Measurements from ENCODE around the gene GABRB1. TPM values are rescaled to one million over a fixed set of nuclear protein-coding genes. Genes with fewer than 3 reads are reported as not detected.

Gene GABRB1
- total and polyA plus RNA-seq, 2 donors (not counting 1 experiment from before 2014, with no cell fraction given): not detected

GRCh38 chr4:47270201-47270888 is 239.0 kb downstream of the GABRB1 start:
- H2AFZ ChIP-seq (ENCODE audit: insufficient read depth, low read depth, low read length, poor library complexity, severe bottlenecking): no peak overlapping the region
- H3K27ac ChIP-seq (ENCODE audit: low read length in 2 of 2): no peak overlapping the region
- no peak for ATAC-seq (ENCODE audit: low read depth)
- no peaks in the 10 kb centered on the region for H3K9me3 ChIP-seq (ENCODE audit: control extremely low read depth in 1 of 3, control insufficient read depth in 2 of 3, insufficient read depth in 1 of 3, low read length in 2 of 3)
- no peaks in the 10 kb centered on the region for H3K79me2 ChIP-seq (ENCODE audit: control insufficient read depth, insufficient read depth, low read length)
- no peaks in the 10 kb centered on the region for H3K4me1 ChIP-seq (ENCODE audit: control insufficient read depth in 2 of 2, insufficient read depth in 2 of 2, low read length in 2 of 2)
- DNase-seq: no peak
- H3K27me3 ChIP-seq (replicated peaks in 1 of 4; ENCODE audit: control extremely low read depth in 1 of 4, control insufficient read depth in 3 of 4, insufficient read depth in 4 of 4, low read length in 3 of 4): no peaks in the 10 kb centered on the region
- Mint-ChIP-seq H3K9me3 (ENCODE audit: insufficient read depth) (no peaks in the 10 kb centered on the region), H3K27me3 (no peaks in the 10 kb centered on the region), H3K4me1 (no peaks in the 10 kb centered on the region), H3K27ac (no peak overlapping the region), H3K4me3 (no peak overlapping the region)
- no peaks in the 10 kb centered on the region for H4K20me1 ChIP-seq (ENCODE audit: control insufficient read depth, insufficient read depth, low read length, poor library complexity, severe bottlenecking)
- no peak for TF ChIP-seq EZH2 (IDR thresholded peaks at IDR 0.05; ENCODE audit: borderline replicate concordance, insufficient read depth, low read depth, low read length, poor library complexity, severe bottlenecking)
- TF ChIP-seq, protein P1, sequence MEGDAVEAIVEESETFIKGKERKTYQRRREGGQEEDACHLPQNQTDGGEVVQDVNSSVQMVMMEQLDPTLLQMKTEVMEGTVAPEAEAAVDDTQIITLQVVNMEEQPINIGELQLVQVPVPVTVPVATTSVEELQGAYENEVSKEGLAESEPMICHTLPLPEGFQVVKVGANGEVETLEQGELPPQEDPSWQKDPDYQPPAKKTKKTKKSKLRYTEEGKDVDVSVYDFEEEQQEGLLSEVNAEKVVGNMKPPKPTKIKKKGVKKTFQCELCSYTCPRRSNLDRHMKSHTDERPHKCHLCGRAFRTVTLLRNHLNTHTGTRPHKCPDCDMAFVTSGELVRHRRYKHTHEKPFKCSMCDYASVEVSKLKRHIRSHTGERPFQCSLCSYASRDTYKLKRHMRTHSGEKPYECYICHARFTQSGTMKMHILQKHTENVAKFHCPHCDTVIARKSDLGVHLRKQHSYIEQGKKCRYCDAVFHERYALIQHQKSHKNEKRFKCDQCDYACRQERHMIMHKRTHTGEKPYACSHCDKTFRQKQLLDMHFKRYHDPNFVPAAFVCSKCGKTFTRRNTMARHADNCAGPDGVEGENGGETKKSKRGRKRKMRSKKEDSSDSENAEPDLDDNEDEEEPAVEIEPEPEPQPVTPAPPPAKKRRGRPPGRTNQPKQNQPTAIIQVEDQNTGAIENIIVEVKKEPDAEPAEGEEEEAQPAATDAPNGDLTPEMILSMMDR (IDR thresholded peaks at IDR 0.05): no peak
- POLR2A ChIA-PET: no interaction called here
- WGBS (ENCODE audit: insufficient coverage): no CpG with 5 or more reads among the region's 2 CpGs
- CTCF ChIA-PET: no interaction called here
- H3K9ac ChIP-seq (ENCODE audit: low read length): no peak overlapping the region
- no peak overlapping the region for H3K4me3 ChIP-seq (ENCODE audit: control extremely low read depth in 1 of 5, extremely low read depth in 1 of 5, insufficient read depth in 1 of 5, low read depth in 2 of 5, low read length in 4 of 5)
- H3K36me3 ChIP-seq (replicated peaks in 1 of 2; ENCODE audit: control extremely low read depth in 1 of 2, control insufficient read depth in 1 of 2, extremely low read depth in 1 of 2, insufficient read depth in 2 of 2, low read length in 1 of 2): no peaks in the 10 kb centered on the region
- no peak overlapping the region for H3K4me2 ChIP-seq (replicated peaks; ENCODE audit: low read depth, low read length, poor library complexity, severe bottlenecking)
- intact Hi-C loops (cut with micrococcal nuclease): no loop called here

- POLR2A ChIA-PET: no interaction called here
- intact Hi-C loops (cut with micrococcal nuclease): no loop called here
- Histone ChIP-seq H4K20me1 (ENCODE audit: control insufficient read depth, insufficient read depth, low read length, poor library complexity, severe bottlenecking) (no peaks in the 10 kb centered on the region), H3K9me3 (ENCODE audit: control extremely low read depth in 1 of 3, control insufficient read depth in 2 of 3, insufficient read depth in 1 of 3, low read length in 2 of 3) (no peaks in the 10 kb centered on the region), H3K27me3 (replicated peaks in 1 of 4; ENCODE audit: control extremely low read depth in 1 of 4, control insufficient read depth in 3 of 4, insufficient read depth in 4 of 4, low read length in 3 of 4) (no peaks in the 10 kb centered on the region), H3K4me3 (ENCODE audit: control extremely low read depth in 1 of 5, extremely low read depth in 1 of 5, insufficient read depth in 1 of 5, low read depth in 2 of 5, low read length in 4 of 5) (no peak overlapping the region), H3K36me3 (replicated peaks in 1 of 2; ENCODE audit: control extremely low read depth in 1 of 2, control insufficient read depth in 1 of 2, extremely low read depth in 1 of 2, insufficient read depth in 2 of 2, low read length in 1 of 2) (no peaks in the 10 kb centered on the region), H3K4me1 (ENCODE audit: control insufficient read depth in 2 of 2, insufficient read depth in 2 of 2, low read length in 2 of 2) (no peaks in the 10 kb centered on the region), H3K9ac (ENCODE audit: low read length) (no peak overlapping the region), H3K27ac (ENCODE audit: low read length in 2 of 2) (no peak overlapping the region), H3K79me2 (ENCODE audit: control insufficient read depth, insufficient read depth, low read length) (no peaks in the 10 kb centered on the region), H3K4me2 (replicated peaks; ENCODE audit: low read depth, low read length, poor library complexity, severe bottlenecking) (no peak overlapping the region), H2AFZ (ENCODE audit: insufficient read depth, low read depth, low read length, poor library complexity, severe bottlenecking) (no peak overlapping the region)
- no peak for ATAC-seq (ENCODE audit: low read depth)
- Mint-ChIP-seq H3K27ac (no peak overlapping the region), H3K4me1 (no peaks in the 10 kb centered on the region), H3K27me3 (no peaks in the 10 kb centered on the region), H3K4me3 (no peak overlapping the region), H3K9me3 (ENCODE audit: insufficient read depth) (no peaks in the 10 kb centered on the region)
- no peak for DNase-seq
- 17% methylated on average over 1 of the region's 1 CpG for WGBS (ENCODE audit: insufficient coverage)
- CTCF ChIA-PET: no interaction called here
- TF ChIP-seq EZH2 (IDR thresholded peaks at IDR 0.05; ENCODE audit: borderline replicate concordance, insufficient read depth, low read depth, low read length, poor library complexity, severe bottlenecking): no peak
- TF ChIP-seq, protein P1 (IDR thresholded peaks at IDR 0.05): no peak
These were observed 239.9 kb downstream of the GABRB1 start for GRCh38 chr4:47271291-47271690.

Measured in B cell (primary cell).